NCI-H510A treated with DMSO at 0.1 percent for 48 hours (cell line): ENCODE data around the gene DYNC1LI1.

ENCODE experiments used
- DNase-seq: peaks from one replicate; lab custom pipeline; 2025; lab: John Stamatoyannopoulos, UW

Gene DYNC1LI1

GRCh38 chr3:32570421-32571191, at the start of gene DYNC1LI1:
TSS of gene DYNC1LI1 (minus strand) at chr3:32570858. CDS start at chr3:32570770, 88 bp downstream.
- DNase-seq, result peak; percentile 84

- no peak for DNase-seq
These were observed 48.7 kb upstream of the DYNC1LI1 start for GRCh38 chr3:32619395-32619794.

- DNase-seq, result no peak
These were observed 45.8 kb upstream of the DYNC1LI1 start for GRCh38 chr3:32616267-32616962.

- no peak for DNase-seq
These were observed 44.3 kb upstream of the DYNC1LI1 start for GRCh38 chr3:32614956-32615355.

- DNase-seq, result no peak
These were observed 42.5 kb upstream of the DYNC1LI1 start for GRCh38 chr3:32613183-32613582.

GRCh38 chr3:32612547-32612946, 41.9 kb upstream of the DYNC1LI1 start:
- DNase-seq, result no peak

- no peak for DNase-seq
These were observed 36.9 kb upstream of the DYNC1LI1 start for GRCh38 chr3:32607522-32607921.

GRCh38 chr3:32606960-32607359, 36.3 kb upstream of the DYNC1LI1 start:
- DNase-seq, result no peak

GRCh38 chr3:32606277-32606676, 35.6 kb upstream of the DYNC1LI1 start:
- no peak for DNase-seq

- no peak for DNase-seq
These were observed 32.4 kb upstream of the DYNC1LI1 start for GRCh38 chr3:32603064-32603463.

GRCh38 chr3:32602206-32602605, 31.5 kb upstream of the DYNC1LI1 start:
- no peak for DNase-seq

GRCh38 chr3:32601722-32602121, 31.1 kb upstream of the DYNC1LI1 start:
- DNase-seq, result no peak

GRCh38 chr3:32597656-32598055, 27.0 kb upstream of the DYNC1LI1 start:
- DNase-seq, result no peak

- peak; percentile 26 for DNase-seq
These were observed 26.3 kb upstream of the DYNC1LI1 start for GRCh38 chr3:32596909-32597369.

GRCh38 chr3:32596282-32596908, 25.7 kb upstream of the DYNC1LI1 start:
- DNase-seq, result no peak

- peak; percentile 54 for DNase-seq
These were observed 24.7 kb upstream of the DYNC1LI1 start for GRCh38 chr3:32595323-32595722.

GRCh38 chr3:32593903-32594525, 23.4 kb upstream of the DYNC1LI1 start:
- DNase-seq, result no peak

GRCh38 chr3:32592696-32593353, 22.2 kb upstream of the DYNC1LI1 start:
- no peak for DNase-seq

- DNase-seq, result peak; percentile 5
These were observed 21.4 kb upstream of the DYNC1LI1 start for GRCh38 chr3:32592011-32592410.

- DNase-seq, result no peak
These were observed 20.5 kb upstream of the DYNC1LI1 start for GRCh38 chr3:32591186-32591585.

GRCh38 chr3:32586356-32586755, 15.7 kb upstream of the DYNC1LI1 start:
- DNase-seq, result no peak

GRCh38 chr3:32584660-32585059, 14.0 kb upstream of the DYNC1LI1 start:
- DNase-seq, result no peak
